GM21717 (cell line): Measurements from ENCODE around the gene SFI1.
"Not testable (repeated sequence)": the region's sequence is repeated elsewhere in the genome, so short reads cannot be mapped to it uniquely, and the experiment has no call there.

Experiments
- ATAC-seq: cut with Tn5 transposase; IDR thresholded peaks from one replicate; pipeline ENCODE4 v1.9.1; 2021; ENCODE audit warnings: mild to moderate bottlenecking, moderate library complexity; ENCODE audit not compliant: unreplicated experiment

Gene SFI1

GRCh38 chr22:31585161-31585859 lies 89.0 kb downstream of the SFI1 start:
- no peak for ATAC-seq

- ATAC-seq: no peak
Measured at GRCh38 chr22:31586137-31586920, 90.0 kb downstream of the SFI1 start.

- ATAC-seq: no peak
Measured at GRCh38 chr22:31588970-31589675, 92.8 kb downstream of the SFI1 start.

GRCh38 chr22:31590161-31590560 lies 93.8 kb downstream of the SFI1 start:
- not testable (repeated sequence) for ATAC-seq

GRCh38 chr22:31595271-31595670 lies 98.9 kb downstream of the SFI1 start:
- no peak for ATAC-seq

GRCh38 chr22:31602259-31602952 lies 106.1 kb downstream of the SFI1 start:
- ATAC-seq: no peak

GRCh38 chr22:31603081-31603525 lies 106.8 kb downstream of the SFI1 start:
- ATAC-seq: no peak

- ATAC-seq: no peak
Measured at GRCh38 chr22:31603574-31603973, 107.2 kb downstream of the SFI1 start.

- ATAC-seq: no peak
Measured at GRCh38 chr22:31604137-31604705, 107.9 kb downstream of the SFI1 start.

GRCh38 chr22:31604746-31605705 lies 108.7 kb downstream of the SFI1 start:
- no peak for ATAC-seq

- ATAC-seq: no peak
Measured at GRCh38 chr22:31605851-31606585, 109.7 kb downstream of the SFI1 start.

GRCh38 chr22:31607696-31608095 lies 111.4 kb downstream of the SFI1 start:
- ATAC-seq: no peak

- no peak for ATAC-seq
Measured at GRCh38 chr22:31609716-31610115, 113.4 kb downstream of the SFI1 start.

- no peak for ATAC-seq
Measured at GRCh38 chr22:31610611-31611010, 114.3 kb downstream of the SFI1 start.

GRCh38 chr22:31611061-31611760 lies 114.9 kb downstream of the SFI1 start:
- no peak for ATAC-seq

- ATAC-seq: no peak
Measured at GRCh38 chr22:31612891-31613285, 116.6 kb downstream of the SFI1 start.

GRCh38 chr22:31613286-31613903 lies 117.1 kb downstream of the SFI1 start:
- ATAC-seq: no peak

- no peak for ATAC-seq
Measured at GRCh38 chr22:31613904-31614296, 117.6 kb downstream of the SFI1 start.
